Measurements from ENCODE around the gene CDHR4.
A peak's percentile ranks its signal among the peaks of the same experiment; 100 is the strongest.
"Not testable (repeated sequence)": the region's sequence is repeated elsewhere in the genome, so short reads cannot be mapped to it uniquely, and the experiment has no call there.

The CDHR4 gene

GRCh38 chr3:49799761-49800160, at the start of gene CDHR4:
Gene CDHR4, minus strand, starts transcription at chr3:49799873. Its CDS starts 61 bp downstream, at chr3:49799812.
- no peak for DNase-seq

GRCh38 chr3:49845694-49846093, 46.0 kb upstream of the CDHR4 start:
- DNase-seq = no peak

- no peak for DNase-seq
Observed at GRCh38 chr3:49844464-49845183, 45.0 kb upstream of the CDHR4 start.

GRCh38 chr3:49842843-49843517, 43.3 kb upstream of the CDHR4 start:
- no peak for DNase-seq

GRCh38 chr3:49841806-49842205, 42.1 kb upstream of the CDHR4 start:
- DNase-seq = no peak

- DNase-seq = no peak
Observed at GRCh38 chr3:49841126-49841696, 41.5 kb upstream of the CDHR4 start.

GRCh38 chr3:49840388-49840787, 40.7 kb upstream of the CDHR4 start:
- no peak for DNase-seq

- peak; percentile 92 for DNase-seq
Observed at GRCh38 chr3:49839193-49839809, 39.6 kb upstream of the CDHR4 start.

- DNase-seq = no peak
Observed at GRCh38 chr3:49831341-49831740, 31.7 kb upstream of the CDHR4 start.

GRCh38 chr3:49826016-49826415, 26.3 kb upstream of the CDHR4 start:
- DNase-seq = no peak

GRCh38 chr3:49823131-49823530, 23.5 kb upstream of the CDHR4 start:
- DNase-seq = not testable (repeated sequence)

GRCh38 chr3:49813497-49814174, 14.0 kb upstream of the CDHR4 start, which contains the start of gene UBA7:
Gene UBA7, minus strand, starts transcription at chr3:49813953. Its CDS starts 166 bp downstream, at chr3:49813787.
- DNase-seq = peak; percentile 72

GRCh38 chr3:49812916-49813496, 13.3 kb upstream of the CDHR4 start:
- DNase-seq = no peak

GRCh38 chr3:49807431-49808114, 7.9 kb upstream of the CDHR4 start:
- no peak for DNase-seq

- no peak for DNase-seq
Observed at GRCh38 chr3:49806850-49807249, 7.2 kb upstream of the CDHR4 start.

GRCh38 chr3:49805897-49806701, 6.4 kb upstream of the CDHR4 start:
- no peak for DNase-seq

GRCh38 chr3:49805367-49805782, 5.7 kb upstream of the CDHR4 start:
- DNase-seq = no peak

GRCh38 chr3:49804141-49805041, 4.7 kb upstream of the CDHR4 start:
- DNase-seq = no peak

- peak; percentile 78 for DNase-seq
Observed at GRCh38 chr3:49803465-49804140, 3.9 kb upstream of the CDHR4 start.
